Activated naive CD4-positive, alpha-beta T cell treated with anti-CD3 and anti-CD28 coated beads, Interleukin-2, amount 10 ng/mL, durations not matched to agents 7 days and 5 days (primary cell): ENCODE measurements around the gene PTPRT.

Experiments used
- CTCF ChIA-PET: fragments of 350-600 bp; sonication (Branson Sonifier 250); formaldehyde crosslinking; loops from one replicate; lab custom pipeline; 2021; ENCODE audit warnings: antibody characterized with exemption; lab: Charles Lee
- DNase-seq: peaks from one replicate; pipeline ENCODE4 v3.0.0-alpha.2; 2020
- H3K27ac Mint-ChIP-seq: one replicate; pipeline ENCODE4 v1.8.0; 2021; ENCODE audit warnings: mild to moderate bottlenecking, moderate library complexity, mixed read lengths
- H3K27me3 Mint-ChIP-seq: one replicate; pipeline ENCODE4 v1.8.0; 2021; ENCODE audit warnings: mild to moderate bottlenecking, mixed read lengths
- H3K36me3 Mint-ChIP-seq: one replicate; pipeline ENCODE4 v1.8.0; 2021; ENCODE audit warnings: mixed read lengths
- H3K4me1 Mint-ChIP-seq: one replicate; pipeline ENCODE4 v1.8.0; 2021; ENCODE audit warnings: mixed read lengths
- H3K4me3 Mint-ChIP-seq: one replicate; pipeline ENCODE4 v1.8.0; 2021; ENCODE audit warnings: mild to moderate bottlenecking, moderate library complexity, mixed read lengths
- H3K9me3 Mint-ChIP-seq: one replicate; pipeline ENCODE4 v1.8.0; 2021; ENCODE audit warnings: mixed read lengths

PTPRT gene

DNA sequence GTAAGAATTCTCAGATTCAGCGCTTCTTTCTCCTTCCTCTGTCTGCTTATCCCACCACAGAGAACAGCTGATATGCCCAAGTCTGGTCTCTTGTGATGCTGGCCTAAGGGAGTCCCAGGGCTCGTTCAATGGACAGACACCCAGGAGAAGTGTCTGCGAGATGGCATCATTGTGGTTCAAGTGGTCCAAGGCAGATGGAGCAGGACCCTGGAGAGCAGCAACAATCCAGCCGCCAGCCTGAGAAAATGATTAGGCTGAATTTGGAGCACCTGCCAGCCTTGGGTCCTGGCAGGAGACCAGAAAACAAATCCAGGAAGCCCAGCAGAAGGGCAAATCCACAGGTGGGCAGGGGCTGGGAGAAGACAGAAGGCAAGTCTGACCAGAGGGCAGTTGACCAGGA, 145.8 kb downstream of the PTPRT start:
- H3K27ac Mint-ChIP-seq: no peak overlapping the region
- CTCF ChIA-PET: no interaction called here
- no peaks in the 10 kb centered on the region for H3K4me1 Mint-ChIP-seq
- H3K27me3 Mint-ChIP-seq: no peaks in the 10 kb centered on the region
- H3K36me3 Mint-ChIP-seq: no peaks in the 10 kb centered on the region
- H3K9me3 Mint-ChIP-seq: peaks cover 7% of the 10 kb centered on the region
- H3K4me3 Mint-ChIP-seq: no peak overlapping the region
- DNase-seq: no peak

DNA sequence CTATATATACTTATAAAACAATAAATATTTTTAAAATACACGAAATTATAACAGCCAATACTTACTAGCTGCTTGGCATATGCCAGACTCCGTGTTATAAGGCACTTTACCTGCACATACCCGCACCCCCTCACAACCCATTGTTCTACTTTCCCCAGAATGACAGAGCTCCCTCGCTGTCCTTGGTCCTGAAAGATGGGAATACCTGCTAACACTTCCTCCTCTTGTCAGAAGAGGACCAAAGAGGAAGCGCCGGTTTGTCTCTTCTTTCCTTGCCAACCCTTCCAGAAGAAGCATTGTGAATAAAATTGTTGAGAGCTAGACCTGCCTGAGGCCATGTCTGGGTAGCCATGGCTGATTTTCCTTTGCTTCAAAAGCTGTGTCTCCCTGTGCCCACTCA, 149.3 kb downstream of the PTPRT start:
- peaks cover 3% of the 10 kb centered on the region for H3K9me3 Mint-ChIP-seq
- no peaks in the 10 kb centered on the region for H3K27me3 Mint-ChIP-seq
- H3K36me3 Mint-ChIP-seq: no peaks in the 10 kb centered on the region
- no peak overlapping the region for H3K27ac Mint-ChIP-seq
- no peak overlapping the region for H3K4me3 Mint-ChIP-seq
- H3K4me1 Mint-ChIP-seq: no peaks in the 10 kb centered on the region
- no peak for DNase-seq
- CTCF ChIA-PET: no interaction called here

DNA sequence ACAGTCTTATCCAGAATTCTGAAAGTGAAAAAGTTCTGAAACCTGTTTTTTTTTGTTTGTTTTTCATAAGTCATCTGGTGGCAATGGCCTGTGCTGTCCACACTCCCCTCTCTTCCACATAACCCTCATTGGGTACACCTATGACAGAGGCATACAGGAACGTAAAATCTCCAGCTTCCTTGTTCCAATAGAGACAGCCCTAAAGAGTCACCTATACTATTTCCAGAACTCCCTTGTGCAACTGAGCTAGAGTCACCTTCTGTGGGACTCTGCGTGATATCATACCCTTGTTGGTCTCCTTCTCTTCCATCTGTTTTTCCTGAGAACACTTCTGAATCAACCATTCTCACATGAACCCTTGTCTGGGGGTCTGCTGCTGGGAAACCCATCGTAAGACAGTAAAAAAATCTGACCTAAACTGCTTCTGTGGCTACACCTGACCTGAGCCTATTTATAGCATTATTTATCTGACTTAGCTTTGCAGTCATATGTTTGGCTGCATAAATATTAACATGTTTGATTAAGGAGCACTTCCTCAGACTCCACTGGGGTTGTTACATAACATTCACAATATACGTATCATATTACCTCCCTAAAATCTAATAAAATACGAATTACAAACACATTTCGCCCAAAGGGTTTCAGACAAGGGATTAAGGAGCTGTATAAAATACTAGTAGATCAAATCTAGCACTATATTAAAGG, 151.9 kb downstream of the PTPRT start:
- CTCF ChIA-PET: no interaction called here
- no peak overlapping the region for H3K27ac Mint-ChIP-seq
- no peaks in the 10 kb centered on the region for H3K4me1 Mint-ChIP-seq
- no peak for DNase-seq
- peaks cover 2% of the 10 kb centered on the region for H3K9me3 Mint-ChIP-seq
- no peak overlapping the region for H3K4me3 Mint-ChIP-seq
- H3K27me3 Mint-ChIP-seq: no peaks in the 10 kb centered on the region
- no peaks in the 10 kb centered on the region for H3K36me3 Mint-ChIP-seq

- no peak for DNase-seq
- Mint-ChIP-seq H3K27ac (no peak overlapping the region), H3K4me3 (no peak overlapping the region), H3K36me3 (no peaks in the 10 kb centered on the region), H3K9me3 (no peaks in the 10 kb centered on the region), H3K27me3 (no peaks in the 10 kb centered on the region), H3K4me1 (no peaks in the 10 kb centered on the region)
- CTCF ChIA-PET: no interaction called here
Measured at GRCh38 chr20:43034981-43035724, 154.6 kb downstream of the PTPRT start.

DNA sequence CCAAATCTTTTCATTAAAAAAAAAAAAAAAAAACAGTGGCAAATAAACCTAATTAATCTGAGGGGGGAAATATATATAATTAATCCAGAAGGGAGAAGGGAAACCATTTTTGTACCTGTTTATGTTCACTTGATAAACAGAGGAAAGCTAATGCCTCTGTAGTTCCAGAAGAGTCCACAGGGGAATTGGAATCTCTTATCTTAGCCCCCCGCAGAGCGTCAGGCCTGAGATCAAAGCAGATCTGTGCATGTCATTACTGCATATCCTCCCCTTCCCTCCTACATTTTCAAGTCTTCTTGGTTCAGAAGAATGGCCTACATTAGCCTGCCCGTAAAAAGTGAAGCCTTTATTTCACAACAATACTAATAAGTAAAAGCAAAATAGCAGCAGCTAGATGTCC, 157.2 kb downstream of the PTPRT start:
- no peaks in the 10 kb centered on the region for H3K9me3 Mint-ChIP-seq
- DNase-seq: no peak
- CTCF ChIA-PET: no interaction called here
- no peak overlapping the region for H3K27ac Mint-ChIP-seq
- H3K27me3 Mint-ChIP-seq: no peaks in the 10 kb centered on the region
- no peak overlapping the region for H3K4me3 Mint-ChIP-seq
- no peaks in the 10 kb centered on the region for H3K4me1 Mint-ChIP-seq
- no peaks in the 10 kb centered on the region for H3K36me3 Mint-ChIP-seq

- Mint-ChIP-seq H3K27ac (no peak overlapping the region), H3K36me3 (no peaks in the 10 kb centered on the region), H3K9me3 (no peaks in the 10 kb centered on the region), H3K4me3 (no peak overlapping the region), H3K4me1 (no peaks in the 10 kb centered on the region), H3K27me3 (no peaks in the 10 kb centered on the region)
- CTCF ChIA-PET: no interaction called here
- DNase-seq: no peak
Measured at GRCh38 chr20:43029176-43029575, 160.5 kb downstream of the PTPRT start.

GRCh38 chr20:43028470-43028869, 161.2 kb downstream of the PTPRT start:
- no peak for DNase-seq
- Mint-ChIP-seq H3K27me3 (no peaks in the 10 kb centered on the region), H3K4me1 (no peaks in the 10 kb centered on the region), H3K36me3 (no peaks in the 10 kb centered on the region), H3K27ac (no peak overlapping the region), H3K9me3 (no peaks in the 10 kb centered on the region), H3K4me3 (no peak overlapping the region)
- CTCF ChIA-PET: no interaction called here

DNA sequence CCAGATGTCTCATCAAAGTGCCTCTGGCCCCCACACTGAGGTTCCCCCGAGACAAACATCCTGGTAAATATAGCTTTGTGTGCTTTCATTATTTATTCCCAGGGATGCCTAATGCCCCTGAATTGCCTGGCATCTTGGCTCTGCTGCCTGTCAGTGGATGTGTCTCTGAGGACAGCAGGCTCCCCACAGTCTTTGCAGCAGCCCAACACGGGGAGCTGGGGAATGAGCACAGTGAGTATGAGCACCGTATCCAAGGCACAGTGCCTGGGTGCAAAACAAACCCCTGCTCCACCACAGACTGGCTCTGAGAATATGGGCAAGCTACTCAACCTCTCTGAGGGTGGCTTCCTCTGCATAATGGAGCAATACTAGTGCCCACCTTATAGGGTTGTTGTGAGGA, 165.9 kb downstream of the PTPRT start:
- Mint-ChIP-seq H3K4me1 (no peaks in the 10 kb centered on the region), H3K27ac (no peak overlapping the region), H3K27me3 (no peaks in the 10 kb centered on the region), H3K36me3 (no peaks in the 10 kb centered on the region), H3K9me3 (no peaks in the 10 kb centered on the region), H3K4me3 (no peak overlapping the region)
- DNase-seq: no peak
- CTCF ChIA-PET: no interaction called here

GRCh38 chr20:43022568-43022967, 167.1 kb downstream of the PTPRT start:
- Mint-ChIP-seq H3K27ac (no peak overlapping the region), H3K4me3 (no peak overlapping the region), H3K4me1 (no peaks in the 10 kb centered on the region), H3K27me3 (no peaks in the 10 kb centered on the region), H3K9me3 (no peaks in the 10 kb centered on the region), H3K36me3 (no peaks in the 10 kb centered on the region)
- DNase-seq: no peak
- CTCF ChIA-PET: no interaction called here

GRCh38 chr20:43022081-43022480, 167.6 kb downstream of the PTPRT start:
- H3K9me3 Mint-ChIP-seq: no peaks in the 10 kb centered on the region
- no peaks in the 10 kb centered on the region for H3K4me1 Mint-ChIP-seq
- no peak overlapping the region for H3K4me3 Mint-ChIP-seq
- no peak overlapping the region for H3K27ac Mint-ChIP-seq
- CTCF ChIA-PET: no interaction called here
- H3K36me3 Mint-ChIP-seq: no peaks in the 10 kb centered on the region
- no peak for DNase-seq
- H3K27me3 Mint-ChIP-seq: no peaks in the 10 kb centered on the region

- Mint-ChIP-seq H3K4me3 (no peak overlapping the region), H3K4me1 (no peaks in the 10 kb centered on the region), H3K36me3 (no peaks in the 10 kb centered on the region), H3K9me3 (no peaks in the 10 kb centered on the region), H3K27ac (no peak overlapping the region), H3K27me3 (no peaks in the 10 kb centered on the region)
- DNase-seq: no peak
- CTCF ChIA-PET: no interaction called here
Measured at GRCh38 chr20:43017241-43018030, 172.3 kb downstream of the PTPRT start.

DNA sequence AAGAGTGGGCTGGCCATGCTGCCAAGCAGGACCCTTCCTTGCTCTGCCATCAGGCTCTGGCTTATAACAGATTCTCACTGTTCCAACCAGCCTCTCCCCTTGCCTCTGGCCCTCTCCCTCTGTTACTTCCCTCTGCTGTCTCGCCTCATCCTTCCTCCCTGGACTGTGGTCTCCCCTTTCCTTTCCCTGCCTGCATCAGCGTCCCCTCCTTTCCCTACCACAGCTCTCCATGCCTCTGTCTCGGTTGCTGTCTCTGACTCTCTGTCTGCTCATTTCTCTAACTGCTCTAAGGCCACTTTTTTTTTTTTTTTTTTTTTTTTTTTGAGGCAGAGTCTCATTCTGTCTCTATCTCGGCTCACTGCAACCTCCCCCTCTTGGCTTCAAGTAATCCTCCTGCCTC, 173.4 kb downstream of the PTPRT start:
- Mint-ChIP-seq H3K36me3 (no peaks in the 10 kb centered on the region), H3K9me3 (peaks cover 4% of the 10 kb centered on the region), H3K27me3 (no peaks in the 10 kb centered on the region), H3K4me1 (no peaks in the 10 kb centered on the region), H3K27ac (no peak overlapping the region), H3K4me3 (no peak overlapping the region)
- no peak for DNase-seq
- CTCF ChIA-PET: no interaction called here

DNA sequence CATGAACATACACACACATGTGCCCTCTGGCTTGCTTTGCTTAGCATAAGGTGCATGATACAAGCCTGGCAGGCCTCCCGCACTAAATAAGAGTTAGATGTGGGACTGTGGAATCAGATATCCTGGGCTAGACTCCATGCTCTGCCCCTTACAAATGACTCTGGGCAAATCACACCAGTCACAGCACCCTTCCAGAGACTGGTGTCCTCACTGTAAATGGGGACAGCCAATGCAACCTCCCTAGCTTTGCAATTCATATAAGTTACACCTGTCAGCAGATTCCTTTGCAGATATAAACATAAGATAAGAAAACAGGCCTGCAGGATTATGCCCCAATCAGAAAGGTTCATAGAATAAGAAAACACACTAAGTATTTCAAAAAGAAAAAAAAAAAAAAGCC, 174.1 kb downstream of the PTPRT start:
- no peaks in the 10 kb centered on the region for H3K36me3 Mint-ChIP-seq
- peaks cover 4% of the 10 kb centered on the region for H3K9me3 Mint-ChIP-seq
- no peak for DNase-seq
- H3K4me1 Mint-ChIP-seq: no peaks in the 10 kb centered on the region
- CTCF ChIA-PET: no interaction called here
- H3K27me3 Mint-ChIP-seq: no peaks in the 10 kb centered on the region
- H3K4me3 Mint-ChIP-seq: no peak overlapping the region
- H3K27ac Mint-ChIP-seq: no peak overlapping the region

- Mint-ChIP-seq H3K9me3 (peaks cover 5% of the 10 kb centered on the region), H3K4me3 (no peak overlapping the region), H3K27me3 (no peaks in the 10 kb centered on the region), H3K4me1 (no peaks in the 10 kb centered on the region), H3K36me3 (no peaks in the 10 kb centered on the region), H3K27ac (no peak overlapping the region)
- DNase-seq: no peak
- CTCF ChIA-PET: no interaction called here
Measured at GRCh38 chr20:43014206-43014605, 175.5 kb downstream of the PTPRT start.

GRCh38 chr20:43011491-43011890, 178.2 kb downstream of the PTPRT start:
- DNase-seq: no peak
- H3K9me3 Mint-ChIP-seq: peaks cover 7% of the 10 kb centered on the region
- no peak overlapping the region for H3K4me3 Mint-ChIP-seq
- CTCF ChIA-PET: no interaction called here
- H3K27ac Mint-ChIP-seq: no peak overlapping the region
- no peaks in the 10 kb centered on the region for H3K4me1 Mint-ChIP-seq
- no peaks in the 10 kb centered on the region for H3K27me3 Mint-ChIP-seq
- H3K36me3 Mint-ChIP-seq: no peaks in the 10 kb centered on the region
